CD4-positive, alpha-beta T cell treated with Interleukin-10 for 1 hour (primary cell): ENCODE measurements around the gene POFUT2.

Experiments
- DNase-seq: peaks from one replicate; pipeline ENCODE4 v3.0.0-alpha.2; 2020

Gene POFUT2

DNA sequence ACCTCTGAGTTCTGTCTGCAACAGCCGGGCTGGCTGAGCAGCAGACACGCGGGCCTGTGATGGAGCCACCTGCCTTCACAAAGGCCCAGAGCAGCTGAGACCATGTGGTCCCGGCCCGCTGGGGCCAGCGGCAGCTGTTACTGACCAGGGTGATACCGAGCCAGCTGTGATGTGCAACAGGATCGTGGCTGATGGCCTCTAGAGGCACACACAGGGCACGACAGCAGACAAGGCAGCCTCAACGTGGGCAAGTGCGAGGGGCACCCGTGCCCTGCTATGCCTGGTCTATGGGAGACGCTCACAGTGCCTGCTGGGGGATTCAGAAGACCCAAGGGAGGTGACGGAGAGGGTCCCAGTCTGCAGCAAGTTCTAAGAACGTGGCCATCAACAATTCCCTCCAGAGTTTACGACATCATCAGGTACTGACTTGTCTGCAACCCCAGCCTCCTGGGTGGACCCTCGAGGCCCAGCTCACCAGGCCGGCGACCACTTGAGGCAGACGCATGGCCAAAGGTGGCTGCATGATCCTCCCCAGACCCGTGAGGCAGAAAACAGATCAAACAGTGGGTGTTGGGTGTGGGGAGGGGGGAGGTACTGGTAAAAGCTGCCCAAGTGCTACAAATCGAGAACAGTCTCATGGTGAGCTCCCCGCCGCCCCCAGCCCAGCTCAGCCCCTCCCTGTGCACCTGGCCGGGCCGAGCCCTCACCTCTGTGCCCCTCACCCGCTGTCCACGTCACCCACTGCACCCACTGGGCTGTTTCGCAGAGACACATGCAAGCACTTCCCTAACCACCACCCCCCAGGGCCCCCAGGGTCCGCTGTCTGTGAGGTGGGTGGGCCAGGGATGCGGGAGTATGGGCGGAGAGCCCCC, 6.0 kb downstream of the POFUT2 start:
- DNase-seq: no peak

DNA sequence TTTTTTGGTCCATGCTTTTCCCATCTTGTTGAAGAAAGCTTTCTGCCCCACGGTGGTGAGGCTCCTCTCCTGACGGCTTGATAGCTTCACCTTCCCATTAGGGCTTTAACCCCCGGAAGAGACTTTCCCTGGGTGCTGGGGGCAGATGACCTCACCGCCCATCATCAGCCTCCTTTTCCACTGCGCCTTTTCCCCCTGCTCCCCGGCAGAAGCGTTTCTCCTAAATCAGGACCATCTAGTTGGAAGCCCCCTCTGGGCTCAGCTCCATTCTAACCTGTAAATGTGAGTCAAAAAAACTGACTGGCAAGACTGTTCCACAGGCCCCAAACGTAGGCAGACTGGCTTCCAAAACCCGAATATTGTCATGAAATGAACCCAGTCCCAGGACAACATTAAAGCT, 6.7 kb downstream of the POFUT2 start:
- no peak for DNase-seq

DNA sequence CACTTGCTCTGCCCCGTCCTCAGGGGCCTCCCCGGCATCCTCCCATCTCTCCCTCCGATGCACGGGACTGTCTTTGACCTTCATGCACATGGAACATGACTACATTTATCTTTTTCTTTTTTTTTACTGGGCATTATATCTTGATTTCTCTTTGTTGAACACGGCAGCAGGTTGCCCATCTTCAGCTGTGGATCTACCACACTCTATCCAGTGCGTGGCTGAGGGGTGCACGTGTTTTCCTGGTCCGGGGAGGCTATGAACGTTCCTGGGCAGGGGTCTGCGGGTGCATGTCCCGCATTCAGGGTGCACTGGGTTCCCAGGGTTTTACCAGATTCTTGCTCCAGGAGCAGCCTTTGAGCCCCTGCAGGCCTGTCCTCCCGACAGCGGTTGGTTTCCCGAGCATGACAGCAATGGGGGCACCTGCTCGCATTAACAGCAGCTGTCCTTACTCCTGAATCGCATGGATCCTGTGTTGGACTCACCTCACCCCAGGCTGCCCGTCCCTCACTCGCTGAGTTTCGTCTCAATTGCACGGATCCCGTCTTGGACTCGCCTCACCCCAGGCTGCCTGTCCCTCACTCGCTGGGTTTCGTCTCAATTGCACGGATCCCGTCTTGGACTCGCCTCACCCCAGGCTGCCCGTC, 7.4 kb downstream of the POFUT2 start:
- DNase-seq: no peak

DNA sequence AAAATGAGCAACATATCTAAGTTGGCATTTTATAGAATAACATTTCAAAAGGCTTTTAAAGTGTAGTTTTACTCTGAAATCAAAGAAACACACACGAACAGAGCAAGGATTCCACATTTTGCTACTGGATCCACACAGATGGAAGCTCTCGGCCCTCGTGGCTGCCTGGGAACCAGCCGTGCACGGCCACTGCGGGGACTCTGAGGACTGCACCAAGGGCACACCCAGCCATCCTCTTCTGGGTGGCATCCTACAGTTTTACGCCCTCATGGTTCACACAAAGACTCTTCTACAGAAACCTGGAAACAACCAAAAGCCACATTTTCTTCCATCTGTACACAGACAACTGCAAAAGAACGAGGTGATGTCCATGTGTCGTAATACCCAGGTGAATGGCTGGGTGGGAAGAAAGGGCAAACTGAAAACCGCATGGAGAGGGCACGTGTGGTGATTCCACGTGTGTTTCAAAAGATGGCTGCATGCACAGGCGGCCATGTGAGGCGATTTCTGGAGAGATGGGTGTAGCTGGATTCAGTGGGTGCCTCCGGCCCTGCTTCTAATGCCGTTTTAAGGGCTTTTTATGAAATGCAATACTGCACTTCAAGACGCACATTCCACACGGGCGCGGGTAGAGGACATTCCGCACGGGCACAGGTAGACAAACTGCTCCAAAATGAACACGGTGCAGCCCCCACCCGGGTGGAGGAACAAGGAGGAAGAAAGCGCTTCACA, 8.1 kb downstream of the POFUT2 start:
- DNase-seq: no peak

DNA sequence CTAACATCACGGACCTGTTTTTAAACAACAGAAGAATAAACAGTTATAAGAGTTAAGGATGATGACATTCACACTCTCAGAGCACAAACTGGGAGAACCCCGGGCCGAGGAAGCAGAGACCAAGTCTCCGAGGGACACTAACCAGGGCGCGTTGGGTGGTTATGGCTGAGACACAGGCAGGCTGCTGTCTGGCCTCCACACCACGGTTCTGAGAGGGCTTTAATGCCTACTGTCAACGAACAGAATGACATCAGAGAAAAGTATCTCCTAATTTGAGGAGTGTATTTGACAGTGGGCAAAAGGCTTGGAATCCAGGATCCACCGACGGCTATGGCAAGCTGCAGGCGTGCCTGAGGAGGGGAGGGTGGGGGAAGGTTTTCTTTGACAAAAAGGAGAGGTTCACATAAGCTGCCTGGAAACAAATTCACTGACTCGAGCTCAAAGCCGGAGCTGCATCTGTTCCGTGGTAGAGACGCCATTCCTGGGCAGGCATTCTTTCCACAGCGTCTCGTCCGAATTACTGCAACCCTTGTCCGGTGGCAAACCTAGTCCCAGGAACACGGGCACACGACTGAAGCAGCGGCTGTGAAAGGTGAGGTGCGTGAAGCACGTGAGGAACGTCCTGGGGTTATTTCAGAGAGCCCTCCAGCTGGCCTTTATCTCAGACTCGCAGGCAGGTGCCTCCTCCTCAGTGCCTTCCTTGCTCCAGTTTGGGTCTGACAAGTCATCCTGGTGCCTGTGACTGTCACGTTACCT, 9.4 kb downstream of the POFUT2 start:
- DNase-seq: no peak

DNA sequence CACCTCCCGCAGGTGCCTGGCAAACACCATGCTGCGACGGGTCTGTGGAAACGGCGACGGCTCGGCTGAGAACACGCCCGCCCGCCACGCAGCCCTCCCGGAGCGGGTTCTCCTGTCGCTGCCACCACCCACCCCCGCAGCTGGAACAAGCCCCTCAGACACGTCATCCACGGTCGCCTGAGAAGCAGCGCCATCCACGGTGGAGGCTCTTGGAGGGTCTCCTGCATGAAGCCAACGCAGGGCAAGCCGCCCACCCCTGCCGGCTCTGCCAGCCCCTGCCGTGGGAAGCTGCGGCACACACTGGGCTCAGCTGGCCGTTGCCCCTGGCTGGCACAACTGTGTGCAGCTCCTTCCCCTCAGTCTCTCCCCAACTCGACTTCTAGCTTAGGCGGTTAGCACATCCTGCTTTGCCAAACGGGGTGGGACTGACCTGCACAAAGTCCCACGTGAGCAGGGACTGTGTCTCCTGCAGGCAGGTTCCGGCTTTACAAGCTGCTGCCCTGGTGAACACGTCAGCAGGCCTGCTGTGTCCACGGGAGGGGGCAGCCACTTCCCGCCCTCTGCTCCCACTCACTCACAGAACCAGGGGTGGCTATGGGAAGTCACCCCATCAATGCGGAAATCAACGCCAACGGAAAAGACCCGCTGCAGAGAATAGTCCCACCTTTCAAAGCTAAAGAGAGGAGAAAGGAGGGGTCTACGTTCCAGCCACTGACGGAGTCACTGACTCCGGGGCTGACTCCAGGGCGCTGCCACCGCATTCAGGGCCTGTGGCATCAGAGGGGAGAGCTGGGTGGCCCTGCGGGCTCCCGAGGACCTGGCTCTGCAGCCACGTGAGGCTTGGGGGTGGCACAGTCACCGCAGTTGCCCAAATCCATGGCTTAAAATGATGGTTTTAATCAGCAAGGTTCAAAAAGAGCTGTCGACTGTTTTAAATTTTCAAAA, 10.3 kb downstream of the POFUT2 start:
- no peak for DNase-seq

DNA sequence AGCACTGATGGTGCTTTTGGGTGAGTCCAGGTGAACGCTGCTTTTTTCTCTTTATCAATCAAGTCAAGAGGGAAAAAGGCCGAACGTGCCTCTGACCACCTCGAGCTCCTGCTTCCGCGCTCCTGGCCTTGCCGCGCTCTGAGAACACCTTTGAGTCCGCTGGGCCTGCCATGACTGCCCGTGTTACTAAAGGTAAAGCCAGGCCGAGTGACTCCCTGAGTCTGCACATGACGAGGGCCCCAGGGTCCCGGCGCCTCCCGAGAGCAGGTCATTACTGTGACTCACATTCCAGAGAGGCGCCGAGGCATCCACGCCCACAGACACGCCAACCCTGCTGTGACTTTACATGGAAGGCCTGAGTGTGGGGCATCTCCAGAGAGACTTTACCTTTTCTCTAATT, 11.1 kb downstream of the POFUT2 start:
- no peak for DNase-seq

DNA sequence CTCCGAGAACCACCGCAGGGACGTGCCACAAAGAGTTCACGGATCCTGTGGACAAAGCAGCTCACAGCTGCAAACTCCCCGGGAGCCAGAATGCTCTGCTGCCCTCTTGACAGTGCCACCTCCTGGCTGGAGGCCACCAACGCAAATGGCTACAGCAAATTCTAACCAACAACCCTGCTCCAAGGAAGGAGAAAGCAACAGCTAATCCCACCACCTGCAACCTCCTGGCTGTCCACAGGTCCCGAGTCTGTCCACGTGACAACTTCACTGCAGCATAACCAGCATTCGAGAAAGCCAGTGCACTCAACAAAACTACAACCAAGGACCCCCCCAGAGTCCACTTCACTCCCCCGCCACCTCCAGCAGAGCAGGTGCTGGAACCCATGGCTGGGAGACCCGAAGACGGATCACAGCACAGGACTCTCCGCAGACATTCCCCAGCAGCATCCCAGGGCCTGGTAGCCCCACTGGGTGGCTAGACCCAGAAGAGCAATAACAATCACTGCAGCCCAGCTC, 17.3 kb downstream of the POFUT2 start:
- DNase-seq: no peak

DNA sequence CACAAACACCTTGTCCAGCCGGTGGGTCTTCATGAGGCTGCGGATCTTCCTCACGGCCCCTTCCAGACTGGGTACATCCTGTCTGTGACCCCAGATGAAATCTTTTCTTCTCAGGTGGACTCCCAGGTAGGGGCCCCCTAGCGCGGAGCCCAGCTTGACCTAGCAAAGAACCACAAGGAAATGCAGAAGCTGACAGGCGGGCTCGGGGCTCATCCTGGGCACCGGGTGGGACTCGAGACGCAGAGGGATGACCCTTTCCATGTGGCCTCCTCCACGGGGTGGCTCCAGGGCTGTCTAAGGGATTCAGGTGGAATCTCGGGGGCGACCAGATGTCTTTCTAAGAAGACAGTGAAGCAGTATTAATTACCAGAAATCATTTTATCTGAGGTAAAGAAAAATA, 17.8 kb downstream of the POFUT2 start:
- DNase-seq: no peak

DNA sequence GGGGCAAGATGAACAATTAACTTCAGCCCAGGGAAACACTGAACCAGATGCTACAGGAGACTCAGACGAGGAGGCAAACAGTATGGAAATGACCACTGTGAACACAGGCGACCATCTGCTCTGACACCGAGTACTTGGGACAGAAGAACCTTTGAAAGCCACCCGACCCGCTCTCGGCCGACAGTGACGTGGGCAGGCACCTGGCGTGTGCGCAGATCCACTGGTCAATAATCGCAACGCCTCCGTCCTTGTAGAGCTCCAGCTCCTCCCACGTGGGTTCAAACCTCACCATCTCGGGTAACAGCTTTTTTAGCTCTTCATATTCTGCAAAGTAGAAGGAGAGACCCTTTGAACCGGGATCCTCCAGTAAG, 20.3 kb downstream of the POFUT2 start:
- no peak for DNase-seq

DNA sequence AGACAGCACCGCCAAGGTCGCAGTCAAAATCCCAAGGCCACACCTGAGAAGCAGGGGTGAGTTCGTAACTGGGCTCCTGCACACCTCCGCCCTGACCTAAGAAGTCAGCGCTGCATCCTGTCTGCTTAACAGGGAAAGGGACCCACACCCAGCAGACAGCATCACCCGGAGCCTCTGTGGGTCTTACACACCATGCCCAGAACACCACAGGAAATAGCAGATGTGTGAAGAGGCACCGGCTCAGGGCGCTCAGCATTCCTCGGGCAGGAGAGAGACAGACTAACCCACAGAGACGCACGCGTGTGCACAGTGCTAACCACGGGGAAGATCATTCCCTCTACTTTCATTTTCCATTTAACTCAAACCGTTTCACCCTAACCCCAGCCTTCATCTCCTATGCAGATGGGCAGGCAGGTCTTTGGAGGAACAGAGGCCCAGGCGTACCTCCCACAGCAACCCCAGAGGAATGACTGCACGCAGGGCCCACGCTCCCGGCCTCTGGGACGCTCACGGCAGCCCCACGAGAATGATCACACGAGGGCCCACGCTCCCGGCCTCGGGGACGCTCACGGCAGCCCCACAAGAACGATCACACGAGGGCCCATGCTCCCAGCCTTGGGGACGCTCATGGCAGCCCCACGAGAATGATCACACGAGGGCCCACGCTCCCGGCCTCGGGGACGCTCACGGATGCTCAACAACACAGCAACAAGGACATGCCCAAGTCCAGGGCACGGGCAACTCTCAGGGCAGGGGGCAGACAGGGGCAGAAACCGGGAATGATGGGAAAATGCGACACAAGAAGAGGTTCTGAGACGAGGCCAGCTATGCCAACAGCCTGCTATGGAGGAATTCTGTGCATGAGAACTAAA, 20.9 kb downstream of the POFUT2 start:
- DNase-seq: peak; percentile 61

DNA sequence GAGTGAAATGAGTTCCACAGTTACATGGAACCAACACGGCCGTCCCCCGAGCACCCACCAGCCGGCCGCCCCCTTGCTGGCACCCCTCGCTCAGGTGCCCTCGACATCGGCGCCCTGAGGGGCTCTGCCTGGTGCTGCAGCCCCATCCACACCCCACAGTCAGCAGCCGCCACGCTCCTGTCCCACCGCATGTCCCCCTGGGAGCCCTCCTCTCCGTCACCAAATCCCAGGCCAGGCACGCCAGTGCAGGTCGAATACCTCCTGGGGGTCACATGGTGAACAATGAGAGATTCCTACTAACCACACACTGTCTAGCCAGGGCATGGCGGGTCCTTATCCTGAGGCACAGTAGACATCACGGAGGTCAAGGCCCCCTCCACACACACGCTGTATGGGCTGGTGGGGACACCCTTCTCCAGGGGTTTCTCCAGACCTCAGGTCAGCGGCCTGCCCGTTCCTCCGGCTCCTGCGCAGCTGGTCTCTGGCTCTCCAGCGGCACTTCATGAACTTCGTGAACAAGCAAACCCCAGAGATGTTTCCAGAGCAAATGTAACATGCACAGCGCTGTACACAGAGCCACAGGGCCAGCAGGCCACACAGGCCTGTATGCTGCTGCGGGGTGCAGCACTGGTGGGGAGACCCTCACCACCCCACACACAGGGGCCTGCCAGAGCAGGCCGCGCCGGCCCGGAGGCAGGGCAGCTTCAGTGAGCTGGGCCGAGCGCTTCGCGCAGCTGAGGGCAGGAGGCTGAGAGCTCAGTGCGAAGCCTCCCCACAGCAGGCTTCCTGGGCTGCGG, 21.8 kb downstream of the POFUT2 start:
- no peak for DNase-seq

DNA sequence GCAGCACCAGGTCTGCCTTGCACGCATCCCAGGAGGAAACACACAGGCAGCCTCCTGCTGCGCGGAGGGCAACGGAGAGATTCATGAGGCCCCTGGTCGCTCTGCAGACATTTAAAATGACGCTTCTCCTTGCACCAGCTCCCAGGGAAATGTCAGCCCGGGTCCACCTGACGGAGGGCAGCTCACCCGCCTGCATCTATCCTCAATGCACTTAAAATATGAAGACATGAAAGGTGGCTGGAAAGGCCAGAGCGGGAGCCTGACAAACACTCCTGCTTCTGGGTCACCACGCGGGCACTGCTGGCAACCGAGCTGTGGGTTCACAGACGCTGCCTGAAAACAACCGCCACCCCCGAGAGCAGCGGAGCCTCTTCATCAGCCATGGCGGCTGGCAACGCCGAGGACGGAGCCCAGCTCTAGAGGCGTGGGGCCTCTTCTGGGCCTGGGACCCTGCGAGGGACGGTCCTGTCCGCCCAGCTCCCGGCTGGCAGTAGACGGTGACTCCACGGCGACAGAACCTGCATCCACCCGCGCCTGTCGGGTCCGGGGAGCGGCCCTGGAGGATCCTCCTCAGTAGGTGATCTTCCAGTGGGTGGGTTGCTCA, 22.7 kb downstream of the POFUT2 start:
- no peak for DNase-seq

DNA sequence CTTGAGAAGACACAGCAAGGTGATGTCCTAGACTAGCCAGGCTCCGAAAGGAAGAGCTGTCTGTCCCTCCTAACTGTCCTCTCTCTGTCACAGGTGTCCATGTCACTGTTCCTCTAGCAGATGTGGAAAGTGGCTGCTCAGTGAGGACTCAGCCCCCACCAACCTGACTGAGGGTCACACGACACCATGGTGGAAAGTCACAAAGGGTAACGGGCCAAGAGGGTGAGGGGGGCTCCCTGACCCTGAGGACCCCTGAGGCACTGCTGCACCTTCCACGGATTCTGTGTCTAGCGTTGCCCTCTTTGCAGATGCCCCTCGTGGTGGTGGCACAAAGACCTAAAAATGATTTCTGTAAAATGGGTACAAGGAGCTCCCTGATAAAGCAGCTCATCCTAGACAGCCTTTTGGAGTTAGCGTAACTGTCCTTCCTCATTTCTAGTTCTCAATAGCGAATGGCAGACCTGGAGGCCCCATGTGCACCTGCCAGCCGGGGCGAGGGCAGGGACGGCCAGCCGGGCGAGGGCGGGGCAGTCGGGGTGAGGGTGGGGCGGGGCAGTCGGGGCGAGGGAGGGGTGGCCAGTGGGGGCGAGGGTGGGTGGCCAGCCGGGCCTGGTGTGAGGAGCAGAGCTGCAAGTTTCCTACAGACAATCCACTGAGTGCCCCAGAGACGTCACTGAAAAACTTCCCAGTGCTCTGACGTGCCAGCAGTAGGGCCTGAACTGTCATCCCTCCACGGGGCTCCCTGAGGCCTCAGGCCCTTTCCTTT, 23.4 kb downstream of the POFUT2 start:
- DNase-seq: no peak

DNA sequence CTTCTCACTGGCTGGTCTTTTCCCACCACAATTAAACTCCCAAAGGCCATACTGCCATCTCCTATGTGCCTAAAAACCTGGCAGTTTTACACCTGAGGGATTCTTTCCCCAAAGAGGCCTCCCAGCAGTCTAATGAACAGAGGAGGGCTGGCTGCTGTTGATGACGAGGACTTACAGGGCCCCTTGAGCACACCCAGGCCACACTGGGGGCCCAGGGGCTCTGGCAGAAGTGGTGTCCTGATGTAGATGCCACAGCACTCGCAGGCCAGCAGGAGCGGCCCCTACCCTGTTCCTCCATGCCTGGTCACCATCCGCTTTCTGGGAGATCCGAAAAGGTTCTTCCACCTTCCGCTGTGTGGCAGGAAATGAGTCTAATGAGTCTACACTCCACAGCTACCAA, 24.2 kb downstream of the POFUT2 start:
- DNase-seq: no peak

DNA sequence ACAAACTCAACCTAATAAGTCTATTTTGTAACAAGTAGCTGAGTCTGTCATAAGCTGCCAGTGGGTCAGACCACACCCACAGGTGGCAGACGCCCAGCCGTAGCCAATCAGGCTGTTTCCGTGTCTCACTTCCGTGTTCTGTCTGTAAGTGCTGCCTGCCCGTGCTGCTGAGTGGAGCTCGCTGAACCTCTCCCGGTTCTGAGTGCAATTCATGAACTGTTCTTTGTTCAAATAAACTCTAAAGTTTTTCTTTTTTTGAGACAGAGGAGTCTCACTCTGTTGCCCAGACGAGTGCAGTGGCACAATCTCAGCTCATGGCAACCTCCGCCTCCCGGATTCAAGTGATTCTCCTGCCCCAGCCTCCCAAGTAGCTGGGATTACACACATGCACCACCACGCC, 25.1 kb downstream of the POFUT2 start:
- no peak for DNase-seq

DNA sequence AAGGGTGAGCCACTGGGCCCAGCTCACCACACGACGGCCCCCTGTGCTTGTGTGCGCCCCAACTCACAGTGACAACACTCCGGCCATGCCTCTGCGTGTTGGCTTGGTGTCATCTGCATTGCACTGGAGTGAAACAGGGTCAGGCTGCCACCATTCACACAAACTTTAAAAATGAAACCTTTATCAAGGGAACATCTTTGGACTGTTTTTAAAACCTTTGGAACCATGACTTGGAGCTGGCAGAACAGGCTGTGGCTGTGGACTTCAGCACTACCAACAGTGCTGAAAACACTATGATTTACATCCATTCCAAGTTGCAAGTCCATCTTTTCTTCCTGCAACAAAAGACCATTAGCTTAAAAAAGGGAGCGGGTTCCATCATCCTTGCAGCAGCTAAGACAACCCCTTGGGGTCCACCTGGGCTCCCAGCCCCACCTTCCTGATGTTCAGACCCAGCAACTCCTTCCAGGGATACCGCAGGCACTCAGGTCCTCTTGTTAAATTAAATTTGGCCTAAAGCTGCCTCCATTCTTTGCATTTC, 25.6 kb downstream of the POFUT2 start:
- DNase-seq: no peak

DNA sequence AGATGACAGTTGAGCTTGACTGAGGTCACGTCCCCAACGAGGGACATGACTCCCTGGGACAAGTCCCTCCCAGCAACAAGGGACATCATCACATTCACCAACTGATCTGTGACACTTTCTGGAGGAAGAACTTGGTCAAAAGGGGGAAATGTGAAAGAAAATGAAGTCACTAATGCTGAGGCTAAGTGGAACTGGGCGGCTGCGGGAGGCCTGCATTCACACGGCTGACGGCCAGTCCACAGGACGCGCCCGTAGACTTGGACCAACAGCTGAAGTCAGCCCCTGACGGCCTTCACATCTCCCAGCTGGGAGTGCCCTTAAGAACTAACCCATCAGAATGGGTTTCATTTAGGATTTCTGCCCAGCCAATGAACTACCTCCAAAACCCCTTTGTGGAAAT, 26.6 kb downstream of the POFUT2 start:
- no peak for DNase-seq
